Mesenchymal stem cell (in vitro differentiated cells and primary cell): Measurements from ENCODE around the gene SRRM2.

ENCODE experiments used
- DNase-seq: peaks from one replicate; pipeline ENCODE4 v3.0.0-alpha.2; 2013
- H2AFZ ChIP-seq: one replicate; pipeline ENCODE4 v1.6.1; 2013; ENCODE audit warnings: low read depth, mild to moderate bottlenecking, control low read depth, inconsistent platforms, low read length, moderate library complexity
- H2AK5ac ChIP-seq: 2 replicates; pipeline ENCODE4 v1.6.1; 2013; ENCODE audit warnings: low read length, moderate library complexity, mild to moderate bottlenecking, inconsistent platforms; ENCODE audit not compliant: severe bottlenecking
- H2BK120ac ChIP-seq: one replicate; pipeline ENCODE4 v1.6.1; 2013; ENCODE audit warnings: low read depth, mild to moderate bottlenecking, inconsistent platforms, low read length, moderate library complexity
- H2BK12ac ChIP-seq, 2 experiments: one replicate each; pipeline ENCODE4 v1.6.1; 2013; ENCODE audit warnings: inconsistent platforms in 2 of 2, low read length in 2 of 2, mild to moderate bottlenecking in 2 of 2, moderate library complexity in 2 of 2, control low read depth in 1 of 2
- H2BK15ac ChIP-seq: one replicate; pipeline ENCODE4 v1.6.1; 2013; ENCODE audit warnings: mild to moderate bottlenecking, low read depth, inconsistent platforms; ENCODE audit not compliant: poor library complexity, severe bottlenecking
- H2BK5ac ChIP-seq: 2 replicates; pipeline ENCODE4 v1.6.1; 2013; ENCODE audit warnings: low read depth, mild to moderate bottlenecking, low read length, control low read depth, inconsistent platforms; ENCODE audit not compliant: poor library complexity, severe bottlenecking
- H3K14ac ChIP-seq, 2 experiments: one replicate each; pipeline ENCODE4 v1.6.1; 2013; ENCODE audit warnings: inconsistent platforms in 2 of 2, low read length in 2 of 2, control low read depth in 1 of 2, mild to moderate bottlenecking in 1 of 2, moderate library complexity in 1 of 2
- H3K18ac ChIP-seq, 2 experiments: one replicate each; pipeline ENCODE4 v1.6.1; 2013; ENCODE audit warnings: inconsistent platforms in 2 of 2, low read length in 2 of 2, control low read depth in 1 of 2, low read depth in 1 of 2, mild to moderate bottlenecking in 1 of 2
- H3K23ac ChIP-seq, 2 experiments: one replicate each; pipeline ENCODE4 v1.6.1; 2013; ENCODE audit warnings: inconsistent platforms in 2 of 2, low read length in 2 of 2, mild to moderate bottlenecking in 2 of 2, moderate library complexity in 2 of 2, control low read depth in 1 of 2
- H3K27ac ChIP-seq: 2 replicates; pipeline ENCODE4 v1.5.1; 2013; ENCODE audit warnings: mild to moderate bottlenecking, moderate library complexity, low read length, control low read depth, inconsistent platforms; ENCODE audit not compliant: poor library complexity, severe bottlenecking
- H3K27me3 ChIP-seq, 2 experiments: 2 replicates each; pipeline versions ENCODE4 v1.6.1 to v1.7.0; 2013; ENCODE audit warnings: low read length in 2 of 2, mild to moderate bottlenecking in 2 of 2, moderate library complexity in 2 of 2, control low read depth in 1 of 2, inconsistent platforms in 1 of 2; ENCODE audit not compliant: control insufficient read depth in 1 of 2, insufficient read depth in 1 of 2
- H3K36me3 ChIP-seq, 2 experiments: 2 replicates each; pipeline versions ENCODE4 v1.6.1 to v1.7.0; 2013; ENCODE audit warnings: low read length in 2 of 2, control low read depth in 1 of 2, inconsistent platforms in 1 of 2, low read depth in 1 of 2, mild to moderate bottlenecking in 1 of 2; ENCODE audit not compliant: insufficient read depth in 2 of 2, control insufficient read depth in 1 of 2
- H3K4ac ChIP-seq, 2 experiments: one replicate each; pipeline ENCODE4 v1.6.1; 2013; ENCODE audit warnings: inconsistent platforms in 2 of 2, low read length in 2 of 2, mild to moderate bottlenecking in 2 of 2, moderate library complexity in 2 of 2, control low read depth in 1 of 2, low read depth in 1 of 2
- H3K4me1 ChIP-seq: 2 replicates; pipeline ENCODE4 v1.6.1; 2013; ENCODE audit warnings: low read depth, low read length, control low read depth; ENCODE audit not compliant: control insufficient read depth, insufficient read depth
- H3K4me2 ChIP-seq: 2 replicates; pipeline ENCODE4 v1.6.1; 2013; ENCODE audit warnings: low read length, mild to moderate bottlenecking, inconsistent platforms; ENCODE audit not compliant: poor library complexity, severe bottlenecking
- H3K4me3 ChIP-seq, 2 experiments: 2 replicates each; pipeline versions ENCODE4 v1.5.1 to v1.7.0; 2013; ENCODE audit warnings: low read length in 2 of 2, mild to moderate bottlenecking in 2 of 2, control low read depth in 1 of 2, low read depth in 1 of 2; ENCODE audit not compliant: insufficient read depth in 1 of 2
- H3K79me1 ChIP-seq: replicated peaks from 2 replicates; pipeline ENCODE4 v1.6.1; 2013; ENCODE audit warnings: mild to moderate bottlenecking, control low read depth, low read length, inconsistent platforms; ENCODE audit not compliant: poor library complexity, severe bottlenecking
- H3K9ac ChIP-seq: 2 replicates; pipeline ENCODE4 v1.7.0; 2013; ENCODE audit warnings: mild to moderate bottlenecking, low read length, moderate library complexity
- H3K9me3 ChIP-seq: 2 replicates; pipeline ENCODE4 v1.7.0; 2013; ENCODE audit warnings: mild to moderate bottlenecking, low read length; ENCODE audit not compliant: control insufficient read depth
- H4K8ac ChIP-seq: one replicate; pipeline ENCODE4 v1.6.1; 2013; ENCODE audit warnings: inconsistent platforms, mild to moderate bottlenecking, low read length, moderate library complexity
- H4K91ac ChIP-seq: one replicate; pipeline ENCODE4 v1.6.1; 2013; ENCODE audit warnings: mild to moderate bottlenecking, low read length, inconsistent platforms
- WGBS: methylation state at CpG from one replicate; pipeline ENCODE4 v1.1.7; 2013; ENCODE audit warnings: mixed read lengths; 5-methylcytosine and 5-hydroxymethylcytosine counted together

The SRRM2 gene

GRCh38 chr16:2775131-2775716 lies 22.8 kb downstream of the SRRM2 start:
- peak overlapping the region; percentile 74 for H3K4me2 ChIP-seq
- H2AFZ ChIP-seq: no peak overlapping the region
- no peak overlapping the region for H2AK5ac ChIP-seq
- H3K27me3 ChIP-seq: no peaks in the 10 kb centered on the region
- H4K91ac ChIP-seq: no peak overlapping the region
- no peak overlapping the region for H3K18ac ChIP-seq
- H3K36me3 ChIP-seq: peaks cover 50 to 51% of the 10 kb centered on the region in 2 experiments
- H3K14ac ChIP-seq: no peak overlapping the region
- no peak overlapping the region for H4K8ac ChIP-seq
- no peak overlapping the region for H3K4ac ChIP-seq
- peak overlapping the region in 1 of 2 experiments; percentile 89 for H3K4me3 ChIP-seq
- no peak overlapping the region for H2BK15ac ChIP-seq
- peak overlapping the region; percentile 88 for H3K9ac ChIP-seq
- no peak overlapping the region for H2BK120ac ChIP-seq
- no peak for DNase-seq
- no peak overlapping the region for H2BK12ac ChIP-seq
- peak overlapping the region in 1 of 2 experiments; percentile 81 for H3K23ac ChIP-seq
- no peak overlapping the region for H2BK5ac ChIP-seq
- H3K4me1 ChIP-seq: peaks cover 29% of the 10 kb centered on the region
- H3K27ac ChIP-seq: no peak overlapping the region
- H3K9me3 ChIP-seq: no peaks in the 10 kb centered on the region
- 93% methylated on average over 7 of the region's 7 CpGs for WGBS
- H3K79me1 ChIP-seq: peaks cover 17% of the 10 kb centered on the region

GRCh38 chr16:2775765-2776499 lies 23.5 kb downstream of the SRRM2 start:
- H4K91ac ChIP-seq: peak overlapping the region; percentile 54
- H3K27me3 ChIP-seq: no peaks in the 10 kb centered on the region
- no peak overlapping the region for H2BK120ac ChIP-seq
- H3K23ac ChIP-seq: no peak overlapping the region
- H3K9me3 ChIP-seq: no peaks in the 10 kb centered on the region
- H2BK15ac ChIP-seq: no peak overlapping the region
- WGBS: 60% methylated on average over 10 of the region's 11 CpGs
- no peak overlapping the region for H2AK5ac ChIP-seq
- H3K4ac ChIP-seq: peak overlapping the region in 1 of 2 experiments; percentile 43
- peak overlapping the region; percentile 74 for H3K4me2 ChIP-seq
- peak overlapping the region in 1 of 2 experiments; percentile 97 for H3K14ac ChIP-seq
- peaks cover 28% of the 10 kb centered on the region for H3K4me1 ChIP-seq
- no peak overlapping the region for H2AFZ ChIP-seq
- no peak overlapping the region for H2BK12ac ChIP-seq
- peaks cover 16% of the 10 kb centered on the region for H3K79me1 ChIP-seq
- H3K27ac ChIP-seq: no peak overlapping the region
- H4K8ac ChIP-seq: no peak overlapping the region
- H3K18ac ChIP-seq: peak overlapping the region in 1 of 2 experiments; percentile 95
- peak overlapping the region; percentile 88 for H3K9ac ChIP-seq
- H2BK5ac ChIP-seq: no peak overlapping the region
- H3K36me3 ChIP-seq: peaks cover 43 to 44% of the 10 kb centered on the region in 2 experiments
- DNase-seq: no peak
- H3K4me3 ChIP-seq: peak overlapping the region; percentile 89 to 90

DNA sequence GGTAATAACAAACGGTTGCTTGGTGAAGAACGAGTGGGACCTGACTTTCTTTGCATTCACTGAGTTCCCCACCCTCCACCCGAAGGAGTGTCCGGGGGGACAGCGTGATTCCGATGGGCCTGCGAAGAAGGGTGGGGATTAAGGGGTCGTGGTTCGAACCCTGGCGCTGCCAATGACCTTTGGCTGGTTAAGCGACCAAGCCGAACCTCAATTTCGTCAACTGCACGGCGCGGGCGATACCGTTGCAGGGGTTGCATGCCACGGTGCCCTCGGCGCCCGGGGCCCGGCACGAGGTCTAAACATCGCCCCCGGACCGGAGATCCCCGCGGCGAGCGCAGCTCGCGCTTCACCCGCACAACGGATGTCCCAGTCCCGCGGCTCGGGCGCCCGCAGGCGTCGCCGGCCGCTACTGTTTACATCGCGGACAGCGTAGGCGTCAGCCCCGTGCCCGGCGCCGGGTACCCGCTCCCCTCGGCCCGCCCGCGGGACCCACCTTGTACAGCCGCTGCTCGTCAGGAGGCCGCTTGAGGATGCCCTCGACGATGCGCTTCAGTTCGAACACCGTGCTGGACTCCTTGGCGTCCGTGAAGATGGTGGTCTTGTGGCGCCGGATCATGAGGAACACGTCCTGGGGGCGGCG lies 24.2 kb downstream of the SRRM2 start:
- H3K9me3 ChIP-seq: no peaks in the 10 kb centered on the region
- H3K4me1 ChIP-seq: peaks cover 28% of the 10 kb centered on the region

More for the DNA sequence above, 24.2 kb downstream of the SRRM2 start:
- H3K27ac ChIP-seq: no peak overlapping the region
- peak overlapping the region in 1 of 2 experiments; percentile 94 for H3K23ac ChIP-seq
- H3K4me3 ChIP-seq: peak overlapping the region; percentile 89 to 90
- H2BK120ac ChIP-seq: no peak overlapping the region
- peak overlapping the region; percentile 76 to 92 for H3K4ac ChIP-seq
- H3K4me2 ChIP-seq: peak overlapping the region; percentile 74
- DNase-seq: peak; percentile 31
- peak overlapping the region; percentile 82 for H4K8ac ChIP-seq
- peak overlapping the region in 1 of 2 experiments; percentile 66 for H2BK12ac ChIP-seq
- H2BK15ac ChIP-seq: peak overlapping the region; percentile 63
- peak overlapping the region; percentile 88 for H4K91ac ChIP-seq
- WGBS: under 1% methylated on average over 45 of the region's 72 CpGs
- H3K18ac ChIP-seq: peak overlapping the region; percentile 90 to 95
- H3K9ac ChIP-seq: peak overlapping the region; percentile 88
- peak overlapping the region; percentile 92 for H2AFZ ChIP-seq
- peak overlapping the region; percentile 65 to 97 for H3K14ac ChIP-seq
- peaks cover 36 to 37% of the 10 kb centered on the region in 2 experiments for H3K36me3 ChIP-seq
- H2AK5ac ChIP-seq: no peak overlapping the region
- H2BK5ac ChIP-seq: peak overlapping the region; percentile 71
- H3K79me1 ChIP-seq: peaks cover 16% of the 10 kb centered on the region
- H3K27me3 ChIP-seq: no peaks in the 10 kb centered on the region
